ENCODE measurements around the gene CA12. TPM values are rescaled to one million over a fixed set of nuclear protein-coding genes. Genes with fewer than 3 reads are reported as not detected.

CA12 gene
- total RNA-seq, 1 donor from 2014 or later = 20.5 TPM

Other genes starting within 250 kb of the CA12 start
- 179 TPM for gene RPS27L, start 224.4 kb downstream of the CA12 start, total RNA-seq
- 41.4 TPM for gene RAB8B, start 192.2 kb downstream of the CA12 start, total RNA-seq
- gene APH1B, start 104.2 kb downstream of the CA12 start, total RNA-seq = 28.1 TPM
- 81.2 TPM for gene USP3, start 122.7 kb upstream of the CA12 start, total RNA-seq
- 58.4 TPM for gene FBXL22, start 215.5 kb upstream of the CA12 start, total RNA-seq

All from mucosa of gallbladder (tissue), 1 donor.